HG03039 (cell line): ENCODE results near the gene TBC1D5.

Source experiments
- ATAC-seq: cut with Tn5 transposase; IDR thresholded peaks from one replicate; pipeline ENCODE4 v1.9.1; 2021; ENCODE audit warnings: mild to moderate bottlenecking, moderate library complexity; ENCODE audit not compliant: unreplicated experiment

Gene TBC1D5

DNA sequence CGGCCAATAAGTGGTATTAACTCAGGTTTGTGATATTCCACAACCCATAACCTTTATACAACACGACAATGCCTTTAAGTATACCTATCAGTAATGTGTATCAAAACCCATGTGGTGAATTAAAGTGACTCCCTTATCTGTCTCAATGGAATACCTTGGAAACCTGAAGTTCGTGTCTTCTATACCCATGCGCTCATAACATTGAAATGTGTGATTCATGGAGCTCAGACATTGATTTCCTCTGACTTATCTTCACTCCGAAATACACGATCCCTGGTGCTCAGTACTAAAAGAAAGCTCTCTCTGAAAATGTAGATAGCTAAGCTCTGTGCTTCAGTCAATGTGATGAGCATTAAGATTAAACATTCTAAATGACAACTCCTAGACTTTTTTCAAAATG is 140.3 kb downstream of the TBC1D5 start:
- ATAC-seq: no peak

DNA sequence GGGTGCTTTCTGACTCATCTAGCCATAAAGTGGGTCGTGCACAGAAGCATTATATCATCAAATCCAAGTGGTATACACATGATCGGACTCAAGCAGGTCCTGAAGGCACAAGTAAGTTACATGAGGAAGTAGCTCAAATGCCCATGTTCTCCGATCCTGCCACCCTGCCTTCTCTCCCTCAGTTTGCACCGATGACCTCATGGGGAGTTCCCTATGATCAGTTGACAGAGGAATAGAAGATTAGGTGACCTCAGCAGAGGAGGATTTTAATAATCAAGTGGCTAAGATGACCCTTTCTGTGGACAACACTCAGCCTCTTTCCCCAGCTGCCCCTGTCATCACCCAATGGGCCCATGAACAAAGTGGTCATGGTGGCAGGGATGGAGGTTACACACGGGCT is 149.5 kb downstream of the TBC1D5 start:
- no peak for ATAC-seq

DNA sequence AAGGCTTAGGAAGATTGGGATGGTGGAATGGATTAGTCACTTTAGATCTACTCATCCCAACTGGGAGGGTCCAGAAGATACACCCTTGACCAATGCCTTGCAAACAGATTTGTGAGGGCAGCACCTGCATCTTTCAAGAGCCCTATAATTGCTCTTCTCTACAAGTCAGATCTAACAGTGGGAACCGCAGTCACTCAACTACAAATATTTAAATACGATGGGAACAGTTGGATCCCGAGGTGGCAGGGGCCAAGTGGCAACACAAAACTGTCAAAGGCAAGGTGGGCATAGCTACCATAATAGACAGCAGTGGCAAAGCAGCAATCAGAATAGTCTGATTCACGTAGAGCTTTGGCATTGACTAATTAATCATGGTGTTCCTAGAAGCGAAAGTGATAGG is 152.0 kb downstream of the TBC1D5 start:
- no peak for ATAC-seq

DNA sequence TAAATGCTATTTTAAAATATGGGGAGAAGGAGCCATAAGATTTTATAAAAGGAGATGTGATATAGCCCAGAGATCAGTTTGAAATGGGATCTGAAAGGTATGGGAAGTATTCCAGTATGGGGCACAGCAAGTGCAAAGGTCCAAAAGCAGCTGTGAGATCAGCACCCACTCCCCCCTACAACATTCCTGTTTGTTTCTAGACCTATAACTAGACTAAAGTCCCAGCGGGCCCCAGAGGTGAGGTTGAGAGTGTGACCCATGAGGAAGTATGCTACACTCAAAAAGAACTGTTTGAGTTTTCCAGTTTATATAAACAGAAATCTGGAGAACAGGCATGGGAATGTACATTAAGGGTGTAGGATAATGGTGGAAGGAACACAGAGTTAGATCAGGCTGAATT is 152.5 kb downstream of the TBC1D5 start:
- ATAC-seq: no peak

DNA sequence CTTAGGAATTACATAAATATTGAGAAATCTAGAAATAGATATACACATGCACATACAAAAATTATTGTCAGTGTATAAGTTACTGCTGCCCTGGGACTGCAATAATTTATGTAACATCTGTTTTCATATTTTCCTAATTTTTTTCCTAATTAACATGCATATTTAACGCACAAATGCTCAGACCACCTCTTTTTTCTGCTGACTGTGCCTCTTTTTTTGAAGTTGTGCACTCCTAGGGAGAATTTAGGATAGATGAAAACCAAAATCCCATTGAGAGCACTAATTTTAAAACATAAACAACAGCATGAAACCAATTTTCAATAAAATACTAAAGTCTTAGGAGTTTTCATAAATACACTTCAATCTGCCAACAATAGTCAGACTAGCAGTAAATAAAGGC is 154.0 kb downstream of the TBC1D5 start:
- ATAC-seq: no peak

DNA sequence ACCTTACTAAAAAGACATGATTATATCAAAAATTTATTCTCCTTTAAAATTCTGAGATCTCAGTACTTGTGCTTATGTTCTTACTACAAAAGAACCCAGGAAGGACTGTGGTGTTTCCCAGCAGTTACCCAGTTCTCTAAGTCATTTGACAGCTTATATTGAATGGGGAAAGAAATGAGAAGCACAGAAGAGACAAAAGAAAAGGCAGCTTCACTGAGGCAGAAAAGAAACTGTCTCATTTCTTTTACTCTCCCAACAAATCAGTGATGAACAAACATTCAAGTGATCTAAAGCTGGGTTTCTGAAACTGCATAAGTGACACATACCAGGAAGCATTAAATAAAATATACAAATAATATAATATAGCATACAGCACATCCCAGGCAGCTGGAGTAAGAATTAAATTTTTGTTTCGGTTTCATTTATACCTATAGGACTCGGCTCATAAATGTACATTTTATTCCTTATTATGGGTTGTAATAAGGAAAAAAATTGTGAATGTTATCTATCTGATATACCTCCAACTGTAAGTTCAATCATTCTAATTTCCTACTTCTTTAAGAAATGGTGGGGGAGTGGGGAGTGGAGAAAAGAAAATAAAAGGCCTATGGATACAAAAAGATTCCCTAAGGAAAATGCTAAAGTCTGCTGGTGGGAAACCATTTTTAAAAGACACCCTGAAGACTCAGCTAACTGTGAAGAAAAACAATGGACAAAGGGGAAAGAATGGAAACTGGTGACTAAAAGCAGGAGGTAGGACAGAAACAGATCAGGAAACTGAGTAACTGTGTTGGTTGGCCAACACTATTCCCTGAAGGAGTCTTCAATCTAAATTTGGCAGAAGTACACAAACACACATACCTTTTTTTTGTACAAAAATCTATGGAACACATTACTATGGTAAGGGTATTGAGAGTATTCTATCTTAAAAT is 156.8 kb downstream of the TBC1D5 start:
- no peak for ATAC-seq

DNA sequence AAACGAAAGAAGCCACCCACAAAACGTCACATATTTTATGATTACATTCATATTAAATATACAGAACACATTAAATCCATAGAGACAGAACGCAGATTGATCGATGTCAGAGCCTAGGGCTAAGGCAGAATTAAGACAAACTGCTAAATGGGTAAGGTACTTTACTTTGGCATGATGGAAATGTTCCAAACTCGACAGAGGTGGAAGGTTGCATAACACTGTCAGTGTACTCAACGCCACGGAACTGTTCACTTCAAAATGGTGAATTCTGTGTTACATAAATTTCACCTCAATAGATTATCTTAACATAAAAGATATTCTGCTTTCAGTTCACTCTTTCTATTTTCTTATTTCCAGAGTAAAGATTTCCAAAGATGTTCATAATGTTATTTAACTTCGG is 158.4 kb downstream of the TBC1D5 start:
- no peak for ATAC-seq

DNA sequence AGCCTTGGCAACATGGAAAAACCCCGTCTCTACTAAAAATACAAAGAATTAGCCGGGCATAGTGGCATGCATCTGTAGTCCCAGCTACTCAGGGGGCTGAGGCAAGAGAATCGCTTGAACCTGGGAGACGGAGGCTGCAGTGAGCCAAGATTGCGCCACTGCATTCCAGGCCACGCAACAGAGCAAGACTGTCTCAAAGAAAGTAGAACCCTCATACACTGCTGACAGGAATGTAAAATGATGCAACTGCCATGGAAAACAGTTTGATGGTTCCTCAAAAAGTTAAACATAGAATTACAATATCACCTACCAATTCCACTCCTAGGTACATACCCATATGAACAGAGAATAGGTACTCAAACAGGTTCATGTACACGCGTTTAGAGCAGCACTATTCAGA is 158.9 kb downstream of the TBC1D5 start:
- no peak for ATAC-seq

DNA sequence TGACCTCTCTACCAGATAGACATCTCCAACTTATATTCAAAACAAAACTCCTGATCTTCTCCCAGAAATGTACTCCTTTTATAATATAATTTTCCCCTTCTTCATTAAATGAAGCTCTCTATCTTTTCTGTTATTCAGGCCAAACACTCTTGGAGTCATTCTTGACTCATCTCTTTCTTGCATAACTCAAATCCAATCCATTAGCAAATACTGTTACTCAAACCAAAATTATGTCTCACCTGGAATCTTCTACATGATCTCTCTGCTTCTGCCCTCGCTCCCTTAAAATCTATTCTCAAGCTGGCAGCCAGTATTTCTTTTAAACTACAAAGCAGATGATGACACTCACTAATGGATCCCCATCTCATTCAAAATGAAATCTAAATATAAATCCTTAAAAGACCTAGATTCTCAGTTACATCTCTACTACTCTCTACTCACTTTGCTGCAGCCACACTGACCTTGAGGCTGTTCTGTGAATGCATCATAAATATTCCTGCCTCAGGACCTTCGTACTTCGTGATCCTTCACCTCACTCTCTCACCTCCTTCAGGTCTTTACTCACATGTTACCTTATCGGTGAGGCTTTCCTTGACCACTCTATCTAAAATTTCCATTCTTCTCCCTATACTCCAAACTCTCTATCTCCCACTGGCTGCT is 160.9 kb downstream of the TBC1D5 start:
- ATAC-seq: no peak

DNA sequence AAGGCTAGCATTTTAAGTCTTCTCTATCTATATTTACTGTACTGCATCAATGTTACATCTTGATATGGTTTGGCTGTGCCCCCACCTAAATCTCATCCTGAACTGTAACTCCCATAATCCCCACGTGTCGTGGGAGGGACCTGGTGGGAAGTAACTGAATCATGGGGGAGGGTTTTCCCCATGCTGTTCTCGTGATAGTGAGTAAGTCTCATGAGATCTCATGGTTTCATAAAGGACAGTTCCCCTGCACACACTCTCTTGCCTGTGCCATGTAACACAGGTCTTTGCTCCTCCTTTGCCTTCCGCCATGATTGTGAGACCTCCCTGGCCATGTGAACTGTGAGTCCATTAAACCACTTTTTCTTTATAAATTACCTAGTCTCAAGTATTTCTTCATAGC is 161.5 kb downstream of the TBC1D5 start:
- ATAC-seq: no peak

DNA sequence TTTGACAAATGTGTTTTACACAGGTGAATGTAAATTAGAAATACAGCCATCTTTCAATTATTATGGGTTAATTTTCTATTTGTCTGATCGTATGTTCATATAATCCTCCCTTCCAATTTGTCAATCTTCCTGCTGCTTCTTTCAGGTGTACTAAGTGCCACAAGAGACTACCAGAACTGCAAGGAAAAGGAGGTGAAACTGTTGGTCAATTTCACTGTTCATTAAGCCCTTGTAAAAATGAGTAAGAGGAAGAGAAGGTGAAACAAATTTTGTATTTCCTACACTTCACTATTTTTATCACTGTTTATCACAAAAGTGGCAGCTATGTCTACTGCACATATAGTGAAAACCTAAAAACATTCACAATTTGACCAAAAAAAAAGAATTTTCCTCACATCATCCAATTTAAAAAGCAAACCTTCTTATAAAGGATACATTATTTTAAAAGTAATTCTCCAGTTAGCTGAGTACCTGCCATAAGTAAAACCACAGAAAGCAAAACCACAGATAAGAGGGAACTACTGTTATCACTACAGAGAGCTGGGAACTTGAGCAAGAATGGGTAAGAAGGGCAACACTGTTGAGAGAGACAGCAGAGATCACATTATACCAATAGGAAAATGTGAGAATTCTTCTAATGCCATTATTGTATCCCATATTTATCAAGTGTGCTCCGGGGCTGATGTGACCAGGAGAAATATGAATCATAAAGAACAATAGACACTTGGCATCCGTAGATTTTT is 163.0 kb downstream of the TBC1D5 start:
- ATAC-seq: peak; percentile 98

DNA sequence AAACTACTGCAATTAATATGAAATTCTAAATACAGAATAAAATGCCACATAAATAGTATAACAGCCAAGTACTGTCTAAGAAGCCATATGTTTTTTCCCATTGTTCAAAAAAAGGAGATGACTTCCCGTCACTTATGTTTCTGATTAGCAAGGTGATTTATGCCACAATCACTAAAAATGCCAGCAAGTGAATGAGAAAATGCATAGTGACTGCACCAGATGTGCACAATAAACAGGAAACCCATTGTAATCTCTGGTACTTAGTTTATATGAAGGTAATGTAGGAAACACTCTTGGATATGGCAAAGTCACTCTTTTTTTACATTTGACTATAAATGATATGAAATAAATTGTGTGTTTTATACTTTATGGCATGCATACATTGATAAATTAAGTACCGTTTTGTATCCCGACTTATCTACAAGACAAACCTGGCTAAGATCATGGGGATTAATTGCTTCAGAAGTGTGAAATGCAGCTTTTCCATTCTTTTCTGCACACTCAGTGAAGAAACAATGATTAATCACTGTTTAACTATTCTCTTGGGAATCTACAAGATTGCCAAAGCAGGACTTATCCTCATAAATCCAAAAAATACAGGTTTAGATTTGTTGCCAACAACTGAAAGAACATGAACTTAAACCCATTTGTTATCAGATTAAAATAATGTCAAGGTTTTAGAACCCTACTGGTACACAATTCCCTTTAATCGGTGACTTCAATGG is 164.5 kb downstream of the TBC1D5 start:
- ATAC-seq: no peak

DNA sequence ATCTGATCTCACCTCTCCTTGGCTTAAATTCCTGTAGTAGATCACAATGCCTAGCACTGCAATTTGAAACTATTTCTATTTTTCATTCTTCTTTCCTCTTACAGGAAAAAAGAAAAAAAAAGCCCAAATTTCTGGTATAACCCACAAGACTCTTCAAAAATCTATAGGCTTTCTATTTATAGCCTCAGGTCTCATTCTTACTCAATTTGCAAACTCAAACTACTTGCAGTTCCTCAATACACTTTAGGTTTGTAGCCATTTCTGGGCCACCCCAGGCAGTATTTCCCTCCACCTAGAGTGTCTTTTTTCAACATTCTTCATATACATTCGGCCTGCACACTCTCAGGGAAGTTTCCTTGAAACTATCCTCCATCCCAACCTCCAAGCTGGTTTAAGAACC is 169.0 kb downstream of the TBC1D5 start:
- peak; percentile 94 for ATAC-seq

DNA sequence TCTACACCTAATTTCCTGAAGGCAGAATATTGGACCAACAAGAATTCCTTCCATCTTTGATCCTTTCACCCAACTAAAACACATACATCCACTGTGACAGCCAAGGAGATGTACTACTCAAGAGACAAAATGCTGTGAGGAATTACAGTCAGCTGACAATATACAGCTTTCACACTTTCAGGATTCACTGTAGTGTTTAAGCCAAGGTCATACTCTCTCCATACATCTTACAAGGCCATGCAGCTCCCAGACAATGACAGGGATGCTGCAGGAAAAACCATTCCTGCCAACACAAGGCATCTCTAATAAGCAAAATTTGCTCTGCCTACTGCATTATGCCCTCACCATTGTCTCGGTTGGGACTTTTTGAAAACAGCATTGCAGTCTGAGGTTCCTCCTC is 170.7 kb downstream of the TBC1D5 start:
- no peak for ATAC-seq

DNA sequence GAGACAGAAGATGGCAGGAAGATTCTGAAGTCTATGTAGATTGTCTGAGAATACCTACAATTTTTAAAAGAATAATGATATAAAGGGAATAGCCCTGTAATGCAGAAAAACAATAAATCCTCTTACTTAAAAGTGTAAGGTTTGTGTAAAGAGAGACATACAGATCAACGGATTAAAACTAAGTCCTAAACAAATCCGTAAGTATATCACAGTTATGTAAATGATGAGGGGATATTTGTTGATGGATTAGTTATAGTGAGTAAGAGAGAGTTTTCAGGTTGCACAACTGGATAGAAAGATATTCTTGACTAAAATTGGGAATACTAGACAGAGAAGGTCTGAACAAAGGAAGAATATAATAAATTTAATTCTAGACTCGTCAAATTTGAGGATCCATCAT is 179.6 kb downstream of the TBC1D5 start:
- no peak for ATAC-seq

DNA sequence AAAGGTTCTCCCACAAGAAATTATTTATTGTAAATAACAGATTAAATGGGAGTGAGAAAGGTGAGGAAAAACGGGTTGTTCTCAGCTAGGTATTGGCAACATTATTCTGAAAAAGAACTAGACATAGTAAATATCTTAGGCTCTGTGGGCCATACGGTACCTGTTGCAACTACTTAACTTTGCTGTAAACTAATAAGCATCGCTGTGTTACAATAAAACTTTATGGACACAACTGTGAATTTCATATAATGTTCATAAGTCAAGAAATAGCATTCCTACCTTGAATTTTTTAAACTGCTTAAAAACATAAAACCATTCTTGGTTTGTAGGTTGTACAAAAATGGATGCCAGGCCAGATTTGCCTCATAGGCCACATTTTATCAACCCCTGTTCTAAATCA is 183.9 kb downstream of the TBC1D5 start:
- ATAC-seq: no peak

DNA sequence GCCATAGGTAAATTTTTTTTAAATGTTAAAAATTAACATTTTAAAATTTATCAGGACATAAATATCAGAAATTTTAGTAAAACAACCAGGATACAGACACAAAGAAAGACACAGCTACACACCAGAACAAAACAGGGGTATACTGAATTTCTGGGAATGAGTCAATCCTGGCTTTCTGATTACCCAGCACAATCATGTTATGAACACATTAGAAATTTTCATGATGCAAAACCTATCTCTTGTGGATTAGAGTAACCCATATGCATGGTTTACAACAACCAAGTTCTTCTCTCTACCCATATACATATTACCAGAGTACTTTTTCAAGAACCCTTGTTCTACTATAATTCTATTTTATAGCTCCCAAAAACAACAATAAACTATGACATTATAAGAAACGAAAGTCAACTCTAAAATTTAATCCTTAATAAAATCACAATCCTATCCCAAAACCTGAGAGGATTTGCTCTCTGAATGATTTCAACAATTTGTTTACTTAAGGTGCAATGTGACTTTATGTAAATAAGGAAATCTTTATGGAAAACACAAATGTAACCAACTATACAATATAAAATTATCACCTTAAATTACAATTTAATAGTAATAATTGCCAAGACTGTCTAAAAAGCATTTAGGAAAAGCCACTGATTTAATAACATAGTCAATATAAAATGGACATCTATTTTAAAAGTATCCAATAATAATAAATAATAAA is 184.5 kb downstream of the TBC1D5 start:
- no peak for ATAC-seq

DNA sequence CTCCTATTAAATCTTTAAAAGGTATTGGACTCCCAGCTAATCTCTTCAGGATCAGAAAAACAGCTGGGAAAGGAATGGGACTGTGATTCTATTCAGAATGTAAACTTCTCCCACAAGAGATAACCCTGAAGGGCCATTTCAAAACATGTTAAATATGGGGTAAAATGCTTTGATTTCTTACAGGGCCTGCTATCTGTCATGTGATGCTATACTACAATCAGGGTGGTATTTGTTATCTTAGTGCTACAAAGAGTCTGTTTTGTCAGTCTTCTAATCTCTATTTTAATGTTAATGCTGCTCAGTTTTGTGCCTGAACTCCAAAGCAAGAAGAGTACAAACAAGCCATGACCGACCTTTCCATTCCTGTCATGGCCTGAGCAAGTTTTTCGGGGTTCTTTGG is 186.9 kb downstream of the TBC1D5 start:
- ATAC-seq: no peak

DNA sequence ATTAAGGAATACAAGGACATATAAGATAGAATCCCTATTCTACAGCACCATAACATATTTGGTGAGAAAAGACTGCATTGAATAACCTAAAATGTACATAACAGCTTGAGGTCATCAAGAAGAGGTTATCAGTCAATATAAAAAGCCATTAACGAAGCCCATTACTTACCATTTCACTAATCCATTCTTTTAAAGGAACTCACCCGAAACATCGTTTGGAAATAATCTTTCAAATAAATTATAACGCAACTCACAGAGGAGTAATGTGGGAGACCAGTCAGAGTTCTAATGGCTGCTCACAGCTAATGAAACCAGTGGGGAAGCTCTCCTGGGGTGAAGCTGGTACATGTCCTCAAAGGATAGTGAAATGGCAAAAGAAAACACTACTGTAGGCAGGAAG is 188.4 kb downstream of the TBC1D5 start:
- ATAC-seq: no peak

DNA sequence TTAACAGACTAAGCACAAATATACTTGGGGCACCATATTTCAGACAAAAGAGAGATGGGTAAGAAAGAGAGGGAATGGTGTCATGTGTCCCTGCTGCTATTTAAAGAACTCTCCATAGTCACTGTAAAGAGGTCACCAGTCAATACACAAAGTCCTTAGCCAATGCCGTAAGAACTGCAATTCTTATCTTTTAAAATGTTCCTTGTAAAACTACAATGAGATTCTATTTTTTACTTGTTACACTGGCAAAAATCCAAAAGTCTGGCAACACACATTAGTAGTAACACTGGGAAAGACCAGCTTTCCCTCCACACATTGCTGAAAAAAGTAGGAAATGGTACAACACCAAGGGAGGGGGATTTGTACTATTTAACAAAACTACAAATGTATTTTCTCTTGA is 189.4 kb downstream of the TBC1D5 start:
- ATAC-seq: no peak
